GM21360 (cell line): ENCODE measurements around the gene TMTC1.
"Not testable (repeated sequence)": the region's sequence is repeated elsewhere in the genome, so short reads cannot be mapped to it uniquely, and the experiment has no call there.

ENCODE experiments used
- ATAC-seq: cut with Tn5 transposase; IDR thresholded peaks from one replicate; pipeline ENCODE4 v1.9.1; 2021; ENCODE audit warnings: mild to moderate bottlenecking, moderate library complexity; ENCODE audit not compliant: unreplicated experiment

TMTC1 gene

DNA sequence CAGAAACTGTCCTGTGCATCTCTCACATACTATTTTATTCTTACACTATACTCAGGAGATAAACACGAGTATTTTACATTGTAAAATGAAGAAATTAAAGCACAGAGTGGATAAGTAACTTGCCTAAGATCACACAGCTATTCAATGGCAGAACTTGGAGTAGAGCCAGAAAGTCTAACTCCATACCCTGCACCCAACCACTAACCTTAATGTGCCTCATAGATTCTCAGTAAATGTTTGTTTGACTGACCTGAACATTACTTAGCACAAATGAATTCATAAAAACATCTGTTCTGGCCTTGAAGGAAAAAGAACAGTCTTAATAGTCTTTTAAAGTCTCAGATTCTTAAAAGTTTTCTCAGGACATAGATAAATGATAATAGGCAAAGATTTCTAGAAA, 202.8 kb downstream of the TMTC1 start:
- no peak for ATAC-seq

DNA sequence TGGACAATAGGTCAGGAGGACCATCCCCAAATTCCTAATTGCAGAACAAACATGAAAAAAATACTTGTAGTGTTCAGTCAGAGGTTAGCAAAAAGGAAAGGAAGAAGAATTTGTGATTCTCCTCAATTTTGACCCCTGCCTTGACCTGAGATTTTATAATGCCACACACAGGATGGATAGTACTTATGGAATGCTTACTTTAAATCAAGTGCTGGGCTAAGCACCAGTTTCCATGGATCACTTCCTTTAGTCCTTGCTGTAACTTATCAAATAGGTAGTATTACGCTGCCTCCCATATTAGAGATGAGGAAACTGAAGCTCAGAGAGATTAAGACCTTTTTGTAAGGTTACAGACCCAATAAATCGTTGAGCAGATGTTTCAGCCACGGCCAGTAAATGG, 205.0 kb downstream of the TMTC1 start:
- no peak for ATAC-seq

DNA sequence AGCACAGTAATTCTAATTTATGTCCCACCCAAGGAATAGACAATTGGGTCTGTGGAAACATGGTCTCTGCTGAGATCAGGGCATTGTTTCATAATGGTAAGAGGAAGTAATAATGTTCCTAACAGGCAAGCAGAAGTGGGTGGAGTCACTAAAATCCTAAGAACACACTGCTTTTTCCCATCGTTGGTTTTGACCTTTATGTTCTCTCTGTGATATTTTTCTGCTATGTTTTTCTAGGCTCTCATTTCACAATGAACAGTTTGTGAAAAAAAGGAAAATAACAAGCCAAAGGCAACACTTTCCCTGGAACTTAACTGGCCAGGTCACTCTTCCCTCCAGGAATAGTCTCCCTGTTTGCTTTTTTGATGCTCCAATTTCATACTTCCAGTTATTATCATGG, 205.7 kb downstream of the TMTC1 start:
- ATAC-seq = no peak

DNA sequence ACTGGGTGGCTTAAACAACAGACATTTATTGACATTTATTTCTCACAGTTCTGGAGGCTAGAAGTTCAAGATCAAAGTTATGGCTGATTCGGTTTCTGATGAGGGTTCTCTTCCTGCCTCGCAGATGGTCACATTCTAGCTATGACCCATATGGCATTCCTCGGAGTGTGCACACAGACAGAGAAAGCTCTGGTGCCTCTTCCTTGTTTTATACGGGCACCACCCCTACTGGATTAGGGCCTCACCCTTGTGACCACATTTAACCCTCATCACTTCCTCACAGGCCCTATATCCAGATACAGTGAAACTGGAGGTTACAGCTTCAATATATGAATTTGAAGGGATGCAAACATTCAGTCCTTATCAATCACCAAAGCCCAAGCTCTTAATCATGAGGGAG, 209.2 kb downstream of the TMTC1 start:
- no peak for ATAC-seq

DNA sequence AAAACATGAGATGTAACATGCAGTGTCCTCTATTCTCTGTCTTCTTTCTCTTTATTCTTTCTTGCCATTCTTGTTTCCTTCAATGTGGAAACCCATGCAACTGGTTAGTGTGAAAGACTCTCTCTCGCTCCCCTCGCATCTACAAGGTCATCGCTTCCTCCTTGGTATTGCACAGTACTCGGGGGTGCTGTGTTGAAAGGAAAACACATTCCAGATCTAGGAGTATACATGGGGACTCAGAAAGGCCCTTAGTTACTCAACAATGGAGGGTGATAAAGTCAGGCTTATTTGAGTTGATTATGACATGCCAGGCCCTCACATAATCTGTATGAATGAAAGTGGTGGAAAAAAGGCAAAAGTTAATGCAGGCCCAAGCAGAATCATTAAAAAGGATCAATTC, 210.8 kb downstream of the TMTC1 start:
- no peak for ATAC-seq

DNA sequence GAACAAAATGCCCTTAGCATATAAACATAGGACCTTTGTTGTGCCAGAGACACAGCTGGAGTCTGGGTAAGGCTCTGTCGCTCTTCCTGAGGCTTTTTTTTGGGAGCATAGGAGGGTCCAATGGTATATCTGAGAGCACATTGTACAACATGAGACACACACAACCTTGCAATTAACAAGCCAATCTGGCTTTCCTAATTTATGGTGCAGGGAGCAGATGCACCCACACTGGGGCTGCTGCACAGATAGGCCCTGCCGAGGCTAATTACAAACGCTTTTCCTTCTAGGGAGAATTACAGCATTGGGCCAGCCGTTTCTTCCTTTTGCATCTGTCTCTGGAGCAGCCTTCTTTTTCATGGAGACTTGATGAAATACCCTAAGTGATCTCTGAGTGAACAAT, 211.3 kb downstream of the TMTC1 start:
- ATAC-seq = no peak

DNA sequence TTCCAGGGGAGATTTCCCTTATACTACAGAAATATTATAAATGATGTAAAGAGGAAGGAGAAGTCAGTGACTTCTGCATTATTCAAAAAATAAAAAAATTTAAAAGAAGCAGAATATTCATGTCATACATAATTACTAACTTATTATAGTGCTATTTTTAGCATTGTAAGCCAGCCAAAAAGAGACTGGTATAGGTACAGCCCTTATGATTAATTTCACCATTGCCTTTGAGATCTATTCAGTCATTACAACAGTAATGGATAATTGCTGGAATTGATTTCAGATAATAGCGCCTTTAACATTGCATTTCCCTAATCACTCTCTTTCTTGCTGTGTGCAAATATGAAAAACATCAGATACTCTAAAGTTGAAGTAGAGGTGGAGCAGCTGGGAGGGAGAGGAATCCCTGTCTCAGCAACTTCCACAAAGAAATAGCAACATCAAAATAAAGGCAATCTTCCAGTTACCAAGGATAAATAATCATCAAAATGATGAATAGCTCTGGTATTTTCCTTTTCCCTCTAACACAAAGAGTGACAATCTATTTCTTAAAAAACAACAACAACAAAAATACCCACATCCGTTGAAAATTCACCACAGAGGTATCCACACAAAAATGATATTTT, 214.5 kb downstream of the TMTC1 start:
- no peak for ATAC-seq

DNA sequence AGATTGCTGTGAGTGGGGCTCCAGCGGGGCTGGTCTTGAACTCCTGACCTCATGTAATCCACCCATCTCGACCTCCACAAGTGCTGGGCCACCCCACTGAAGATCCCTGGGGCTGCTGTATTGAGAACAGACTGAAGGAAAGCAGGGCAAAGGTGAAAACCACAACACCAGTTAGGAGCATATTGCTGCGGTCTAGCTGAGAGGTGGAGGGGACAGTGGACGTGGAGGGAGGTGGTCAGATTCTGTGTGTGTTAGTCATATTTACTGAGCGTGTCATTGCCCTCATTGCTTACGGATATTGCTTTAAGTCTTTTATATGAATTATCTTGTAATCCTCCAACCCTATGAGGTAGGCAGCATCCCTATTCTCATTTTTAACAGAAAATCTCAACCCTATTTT, 217.3 kb downstream of the TMTC1 start:
- no peak for ATAC-seq

DNA sequence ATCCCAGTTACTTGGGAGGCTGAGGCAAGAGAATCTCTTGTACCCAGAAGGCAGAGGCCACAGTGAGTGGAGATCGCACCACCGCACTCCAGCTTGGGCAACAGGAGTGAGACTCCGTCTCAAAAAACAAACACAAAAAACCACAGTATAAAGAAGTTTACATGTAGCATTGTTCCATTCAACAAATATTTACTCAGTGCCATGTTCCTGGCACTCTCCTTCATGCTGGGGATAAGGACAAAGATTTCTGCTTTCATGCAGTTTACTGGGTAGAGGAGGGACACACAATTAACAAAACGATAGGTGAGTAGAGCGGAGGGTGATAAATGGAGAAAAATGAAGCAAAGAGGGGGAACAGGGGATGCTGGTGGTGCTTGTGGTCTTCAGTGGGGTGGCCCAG, 218.0 kb downstream of the TMTC1 start:
- no peak for ATAC-seq

DNA sequence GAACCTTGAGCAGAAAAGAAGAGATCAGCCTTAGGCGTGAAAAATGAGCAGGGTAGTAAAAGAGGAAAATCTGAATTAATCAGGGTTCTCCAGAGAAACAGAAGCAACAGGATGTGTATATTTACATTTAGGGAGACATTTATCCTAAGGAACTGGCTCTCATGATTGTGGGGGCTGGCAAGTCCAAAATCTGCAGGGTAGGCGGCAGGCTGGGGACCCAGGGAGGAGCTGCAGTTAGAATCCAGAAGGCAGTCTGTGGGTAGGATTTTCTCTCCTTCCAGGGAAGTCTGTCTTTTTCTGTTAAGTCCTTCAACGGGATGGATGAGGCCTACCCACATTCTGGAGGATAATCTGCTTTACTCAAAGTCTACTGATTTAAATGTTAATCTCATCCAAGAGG, 218.8 kb downstream of the TMTC1 start:
- ATAC-seq = no peak

DNA sequence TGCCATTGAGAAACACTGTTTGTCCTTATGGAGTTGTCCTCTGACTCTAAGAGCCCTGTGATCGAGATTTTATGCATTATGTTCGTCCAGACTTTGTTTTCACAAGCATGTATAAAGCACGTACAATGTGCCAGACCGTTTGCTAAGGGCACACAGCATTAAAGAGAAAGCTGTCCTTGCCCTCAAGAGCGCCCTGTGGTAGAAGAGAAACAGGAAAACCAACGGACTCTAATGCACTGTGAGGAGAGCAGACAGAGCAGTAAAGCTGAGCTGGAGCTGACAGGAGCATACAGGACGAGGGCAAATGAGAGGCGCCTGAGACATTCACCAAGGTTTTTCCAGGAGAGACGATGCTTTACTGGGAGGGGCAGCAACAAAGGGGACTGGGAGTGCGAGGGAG, 220.1 kb downstream of the TMTC1 start:
- ATAC-seq = no peak

DNA sequence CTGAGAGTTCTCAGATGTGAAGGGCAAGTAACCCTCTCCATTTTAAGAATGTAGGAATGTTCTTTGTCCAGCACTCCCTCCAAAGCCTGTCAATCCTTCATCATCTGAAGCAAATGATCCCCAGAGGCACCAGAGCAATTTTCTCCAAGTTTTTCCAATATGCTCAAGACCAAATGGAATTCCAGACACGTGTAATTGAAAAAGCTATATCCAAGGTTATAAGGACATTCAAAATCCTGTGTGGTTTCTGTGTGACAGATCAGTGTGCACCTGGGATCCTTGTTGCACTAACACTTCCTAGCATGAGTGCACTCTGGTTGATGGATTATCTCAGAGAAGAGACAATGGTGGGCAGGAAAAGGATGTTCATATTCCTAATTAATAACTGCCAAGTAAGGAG, 220.7 kb downstream of the TMTC1 start:
- no peak for ATAC-seq

DNA sequence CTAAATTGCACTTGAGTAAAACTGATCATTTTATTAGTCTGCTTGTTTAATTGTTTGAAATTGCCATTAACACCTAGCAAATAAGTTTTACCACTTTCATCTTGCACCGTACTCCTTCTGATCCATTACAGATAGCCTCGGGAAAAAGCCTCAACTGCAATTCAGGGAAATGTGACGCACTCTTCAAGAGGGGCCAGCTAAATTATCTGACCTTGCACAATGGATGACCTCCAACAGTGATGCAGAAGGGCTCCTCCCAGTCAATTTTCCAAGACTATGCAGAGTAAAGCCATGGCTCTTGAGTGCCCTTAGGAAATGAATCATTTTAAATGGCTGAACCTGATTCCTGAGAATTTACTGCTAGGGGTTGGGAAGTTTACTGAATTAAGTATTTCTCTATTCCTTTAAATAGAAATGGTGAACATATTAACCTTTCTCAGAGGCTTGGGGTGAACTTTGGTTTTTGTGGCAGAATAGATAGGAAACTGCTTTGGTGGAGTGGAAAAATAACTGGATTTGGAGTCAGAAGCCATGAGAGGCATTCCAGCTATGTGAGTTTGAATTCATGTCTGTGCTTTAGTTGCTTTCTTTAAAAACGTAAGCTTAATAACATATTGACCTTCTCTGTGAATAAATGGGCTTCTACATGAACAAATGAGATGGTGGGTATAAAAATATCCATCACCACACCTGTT, 221.5 kb downstream of the TMTC1 start:
- ATAC-seq = no peak

DNA sequence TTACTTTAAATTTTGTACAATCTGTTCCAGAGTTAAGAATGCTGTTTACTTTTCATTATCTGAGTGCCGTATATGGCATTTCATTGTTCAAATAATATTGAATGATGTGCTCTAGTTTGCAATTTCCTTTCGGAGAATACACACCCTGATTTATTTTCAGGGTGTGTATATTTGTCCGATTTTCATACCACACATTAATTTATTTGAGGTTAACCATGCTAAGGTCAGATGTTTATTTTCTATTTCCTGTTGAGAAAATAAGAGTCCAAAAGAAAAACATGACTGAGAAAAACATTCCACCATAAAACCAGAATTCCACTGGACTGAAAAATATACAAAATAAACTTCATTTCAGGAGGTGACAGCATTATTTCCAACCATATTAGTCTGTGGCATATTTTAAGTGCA, 222.1 kb downstream of the TMTC1 start:
- no peak for ATAC-seq

DNA sequence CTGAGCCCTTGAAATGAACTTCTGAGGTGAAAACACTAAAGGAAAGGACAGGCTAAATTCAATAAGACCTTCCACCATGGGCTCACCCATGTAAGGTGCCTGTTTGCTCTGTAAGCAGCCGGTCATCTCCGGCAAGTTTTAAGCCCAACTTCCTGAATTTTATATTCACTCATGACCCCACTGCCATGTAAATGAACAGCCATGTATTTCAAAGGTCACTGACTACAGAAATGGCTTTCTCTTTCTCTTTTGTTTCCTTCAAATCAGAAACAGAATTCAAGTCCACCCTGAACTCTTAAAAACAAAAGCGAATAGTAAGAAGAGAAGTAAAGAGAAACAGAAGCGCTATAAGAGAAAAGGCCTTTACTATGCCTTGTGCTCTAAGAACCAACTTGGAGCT, 224.5 kb downstream of the TMTC1 start:
- ATAC-seq = no peak

DNA sequence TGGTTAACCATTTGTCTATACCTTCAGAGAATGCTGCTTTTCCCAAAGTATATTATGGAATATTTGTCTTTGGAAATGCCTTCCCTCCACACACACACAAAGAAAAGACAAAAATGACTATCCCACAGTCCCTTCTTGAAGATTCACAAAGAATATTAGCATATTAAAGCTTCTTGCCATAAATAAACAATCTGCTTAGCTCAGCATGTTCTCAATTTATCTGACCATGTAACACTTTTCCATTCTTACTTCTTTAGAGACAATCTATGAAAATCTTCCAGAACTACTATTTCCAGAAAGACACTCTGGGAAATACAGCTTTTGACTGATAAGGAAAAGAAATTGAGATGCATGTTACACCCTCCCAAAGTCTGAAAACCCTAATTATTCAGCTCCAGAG, 227.4 kb downstream of the TMTC1 start:
- ATAC-seq = no peak

DNA sequence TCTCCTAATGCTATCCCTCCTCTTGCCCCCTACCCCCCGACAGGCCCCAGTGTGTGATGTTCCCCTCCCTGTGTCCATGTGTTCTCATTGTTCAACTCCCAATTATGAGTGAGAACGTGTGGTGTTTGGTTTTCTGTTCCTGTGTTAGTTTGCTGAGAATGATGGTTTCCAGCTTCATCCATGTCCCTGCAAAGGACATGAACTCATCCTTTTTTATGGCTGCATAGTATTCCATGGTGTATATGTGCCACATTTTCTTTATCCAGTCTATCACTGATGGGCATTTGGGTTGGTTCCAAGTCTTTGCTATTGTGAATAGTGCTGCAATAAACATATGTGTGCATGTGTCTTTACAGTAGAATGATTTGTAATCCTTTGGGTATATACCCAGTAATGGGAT, 228.3 kb downstream of the TMTC1 start:
- not testable (repeated sequence) for ATAC-seq

DNA sequence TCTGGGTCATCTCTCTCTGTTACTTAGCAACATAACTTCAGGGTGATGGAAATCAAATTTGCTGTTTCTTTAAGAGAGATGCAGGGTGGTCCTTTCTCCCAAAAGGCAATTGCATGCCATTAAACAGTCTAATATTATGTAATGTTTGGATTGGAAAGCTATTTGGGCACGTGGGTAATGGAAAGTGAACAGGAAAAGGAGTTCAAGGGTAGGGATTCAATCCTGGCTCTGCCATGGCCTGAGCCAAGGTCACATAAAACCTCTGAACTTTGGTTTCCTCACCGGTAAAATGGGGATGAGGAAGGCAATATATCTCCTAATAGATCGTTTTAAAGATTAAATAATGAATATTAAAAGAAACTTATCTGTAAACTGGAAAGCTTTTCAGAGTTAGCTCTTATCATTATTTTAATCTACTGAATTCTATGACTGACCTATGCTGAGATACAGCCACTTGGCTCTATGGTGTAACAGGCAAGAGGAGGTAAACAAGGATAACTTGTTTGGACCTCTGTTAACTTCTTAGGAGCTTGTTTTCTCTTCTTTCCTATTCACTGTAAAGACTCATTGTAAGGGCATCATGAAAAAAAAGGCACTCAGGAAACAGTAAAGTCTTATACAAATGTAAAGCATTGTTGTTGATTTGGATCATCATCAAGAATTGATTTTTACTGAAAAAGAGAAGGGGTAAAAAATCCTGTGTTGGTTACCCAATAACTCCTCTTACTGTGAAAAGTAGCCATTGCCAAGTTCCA, 230.6 kb downstream of the TMTC1 start:
- no peak for ATAC-seq

DNA sequence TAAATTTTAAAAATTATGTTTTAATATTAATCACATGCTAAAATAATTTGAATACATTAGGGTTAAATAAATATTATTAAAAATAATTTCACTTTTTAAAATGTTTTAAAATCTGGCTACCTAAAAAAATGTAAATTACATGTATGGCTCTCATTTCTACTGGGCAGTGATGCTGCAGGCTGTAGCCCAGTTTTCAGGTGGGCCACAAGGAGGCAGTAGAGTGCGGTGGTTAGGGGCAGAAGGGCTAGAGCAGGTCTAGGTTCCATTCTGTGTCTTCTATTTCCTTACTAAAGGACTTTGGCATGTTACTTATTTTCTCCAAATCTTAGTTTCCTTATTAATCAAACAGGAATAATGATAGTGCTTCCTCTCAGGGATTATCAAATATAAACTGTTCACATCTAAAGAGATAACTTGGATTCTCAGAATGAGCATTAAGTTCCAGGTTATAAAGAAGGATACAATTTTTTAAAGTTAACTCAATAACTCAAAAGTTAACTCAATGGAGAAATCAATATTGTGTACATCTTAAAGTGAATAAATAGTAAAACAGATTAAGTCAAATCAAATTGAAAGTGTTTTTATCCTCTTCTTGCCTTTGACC, 231.3 kb downstream of the TMTC1 start:
- ATAC-seq = peak; percentile 96

DNA sequence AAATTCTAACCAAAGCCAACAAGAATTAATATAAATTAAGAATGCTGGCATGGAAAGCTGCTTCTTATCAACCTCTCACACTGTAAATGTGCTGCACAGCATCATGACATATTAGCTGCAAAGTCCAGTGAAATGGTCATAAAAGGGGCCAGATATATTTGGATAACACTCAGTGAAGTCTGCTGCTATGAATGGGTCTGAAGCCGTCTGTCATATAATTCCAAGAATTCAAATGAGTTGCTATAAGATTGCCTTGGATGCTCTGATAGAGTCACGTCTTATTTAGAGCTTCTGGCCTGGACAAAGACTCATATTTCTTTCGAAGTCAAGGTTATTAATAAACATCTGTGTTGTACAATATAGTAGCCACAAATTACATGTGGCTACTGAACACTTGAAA, 231.9 kb downstream of the TMTC1 start:
- ATAC-seq = no peak

DNA sequence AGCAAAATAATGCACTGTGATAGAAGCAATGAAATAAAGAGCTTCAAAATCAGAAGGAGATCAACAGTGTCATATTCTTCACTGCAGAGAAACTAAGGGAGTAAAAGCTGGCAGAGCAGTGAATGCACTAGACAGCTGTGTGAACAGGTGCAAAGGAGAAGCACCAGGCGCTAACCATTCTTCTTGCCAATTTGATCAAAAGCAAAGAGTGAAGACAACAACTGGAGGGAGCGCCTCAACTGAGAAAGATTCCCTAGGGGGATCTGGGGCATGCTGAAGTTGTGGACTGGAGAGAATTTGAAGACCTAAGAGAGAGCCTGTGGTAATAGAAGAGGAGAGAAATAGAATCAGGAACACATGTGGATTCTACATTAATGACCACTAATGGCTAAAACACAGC, 235.9 kb downstream of the TMTC1 start:
- ATAC-seq = no peak

DNA sequence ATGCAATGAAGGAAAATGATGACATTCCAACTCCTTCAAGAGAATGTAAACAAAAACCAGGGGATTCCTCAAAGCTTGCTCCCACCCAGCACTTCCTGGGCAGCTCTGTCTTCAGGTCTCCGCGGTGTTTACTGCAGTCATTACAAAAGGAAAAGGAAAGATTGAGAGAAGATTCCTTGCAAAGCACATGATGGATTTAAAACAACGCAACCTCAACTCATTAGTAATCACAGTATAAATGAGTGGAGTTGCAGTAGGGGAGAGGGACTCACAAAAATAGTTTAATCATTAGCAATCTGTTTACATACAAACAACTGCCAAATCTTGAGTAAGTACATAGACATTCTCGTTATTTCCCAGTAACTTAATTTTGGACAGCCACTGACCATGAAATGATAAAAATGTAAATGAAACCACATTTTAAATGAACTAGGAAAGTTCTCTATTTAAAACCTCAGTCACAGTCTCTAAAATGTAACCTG, 236.6 kb downstream of the TMTC1 start:
- no peak for ATAC-seq
